Endothelial cell of umbilical vein (primary cell): ENCODE data around the gene MUC2. TPM values are rescaled to one million over a fixed set of nuclear protein-coding genes. Genes with fewer than 3 reads are reported as not detected.

ENCODE experiments used
- BruUV-seq: library from RNA; stranded (reverse); fragments of 400-500 nt; replicated peaks from 2 replicates; lab custom pipeline; 2021; lab: Mats Ljungman, UMichigan
- CTCF ChIA-PET: fragments of 300-600, 350-600 bp; sonication (Branson Sonifier 250); formaldehyde crosslinking; loops from one replicate; lab custom pipeline; 2021; ENCODE audit warnings: antibody characterized with exemption, inconsistent platforms; lab: Charles Lee
- POLR2A ChIA-PET: fragments of 300-600, 350-600 bp; sonication (Branson Sonifier 250); formaldehyde crosslinking; loops from one replicate; lab custom pipeline; 2021; ENCODE audit warnings: antibody characterized with exemption, inconsistent platforms; lab: Charles Lee
- DNase-seq: peaks from one replicate; pipeline ENCODE4 v3.0.0-alpha.2; 2011; ENCODE audit warnings: low read depth, low spot score
- FAIRE-seq: peaks from 2 replicates; lab custom pipeline; 2011; peaks lifted over from hg19 to GRCh38; lab: Jason Lieb, UNC
- H2AFZ ChIP-seq: 2 replicates; pipeline ENCODE4 v1.6.0; 2012; ENCODE audit warnings: low read depth, low read length, control low read depth, inconsistent platforms
- H3K27ac ChIP-seq: 2 replicates; pipeline ENCODE4 v1.5.1; 2011; ENCODE audit warnings: low read depth, mild to moderate bottlenecking, control low read depth, low read length, moderate library complexity; ENCODE audit not compliant: insufficient read depth
- H3K27me3 ChIP-seq, 2 experiments: 2 replicates each; pipeline versions ENCODE4 v1.6.0 to v1.6.1; 2011; ENCODE audit warnings: low read length in 2 of 2, mixed read lengths in 1 of 2; ENCODE audit not compliant: control insufficient read depth in 2 of 2, insufficient read depth in 2 of 2
- H3K36me3 ChIP-seq, 2 experiments: 2 replicates in 1 of 2; 3 replicates in 1 of 2; pipeline ENCODE4 v1.5.1; 2011; ENCODE audit warnings: low read length in 2 of 2, mild to moderate bottlenecking in 1 of 2, moderate library complexity in 1 of 2; ENCODE audit not compliant: control insufficient read depth in 2 of 2, insufficient read depth in 2 of 2; ENCODE audit errors: extremely low read depth in 1 of 2
- H3K4me1 ChIP-seq: 3 replicates; pipeline ENCODE4 v1.5.1; 2011; ENCODE audit warnings: mild to moderate bottlenecking, low read length; ENCODE audit not compliant: control insufficient read depth, insufficient read depth; ENCODE audit errors: extremely low read depth
- H3K4me2 ChIP-seq: 2 replicates; pipeline ENCODE4 v1.6.1; 2011; ENCODE audit warnings: low read length, control low read depth, mixed read lengths; ENCODE audit not compliant: insufficient read depth
- H3K4me3 ChIP-seq, 3 experiments: fragments of 200-600 bp in 1 of 3; sonication (generic), shearing (Covaris generic) in 1 of 3; replicated peaks in 1 of 3; 2 replicates each; pipeline ENCODE4 v1.5.1; 2011 to 2016; ENCODE audit warnings: control low read depth in 3 of 3, low read length in 3 of 3, mild to moderate bottlenecking in 2 of 3, inconsistent platforms in 1 of 3, low read depth in 1 of 3, moderate library complexity in 1 of 3; ENCODE audit not compliant: insufficient read depth in 1 of 3
- H3K79me2 ChIP-seq: 2 replicates; pipeline ENCODE4 v1.6.0; 2012; ENCODE audit warnings: low read length, inconsistent platforms; ENCODE audit not compliant: control insufficient read depth, insufficient read depth
- H3K9ac ChIP-seq: replicated peaks from 2 replicates; pipeline ENCODE3; 2011; ENCODE audit warnings: low read length, control low read depth; ENCODE audit not compliant: insufficient read depth; ENCODE audit errors: extremely low read depth
- H3K9me1 ChIP-seq: replicated peaks from 3 replicates; pipeline ENCODE4 v1.6.0; 2011; ENCODE audit warnings: mild to moderate bottlenecking, low read length; ENCODE audit not compliant: control insufficient read depth, insufficient read depth; ENCODE audit errors: extremely low read depth
- H3K9me3 ChIP-seq: replicated peaks from 2 replicates; pipeline ENCODE4 v1.5.1; 2012; ENCODE audit warnings: low read length, inconsistent platforms; ENCODE audit not compliant: control insufficient read depth, insufficient read depth
- H4K20me1 ChIP-seq: replicated peaks from 2 replicates; pipeline ENCODE3; 2011; ENCODE audit warnings: mild to moderate bottlenecking, low read length; ENCODE audit not compliant: control insufficient read depth, insufficient read depth; ENCODE audit errors: extremely low read depth
- EZH2 ChIP-seq: IDR thresholded peaks from 2 replicates; pipeline ENCODE4 v1.6.1; 2012; ENCODE audit warnings: borderline replicate concordance, low read depth, mild to moderate bottlenecking, moderate library complexity, low read length, inconsistent platforms; ENCODE audit not compliant: severe bottlenecking
- FOS ChIP-seq: IDR thresholded peaks from 2 replicates; pipeline ENCODE4 v1.6.1; 2011; ENCODE audit warnings: mild to moderate bottlenecking, low read length, moderate library complexity, borderline replicate concordance; ENCODE audit not compliant: insufficient read depth
- GATA2 ChIP-seq: IDR thresholded peaks from 2 replicates; pipeline ENCODE4 v1.7.0; 2011; ENCODE audit warnings: low read depth, mild to moderate bottlenecking, moderate library complexity, mixed read lengths, low read length; ENCODE audit not compliant: insufficient read length, insufficient read depth
- JUN ChIP-seq: IDR thresholded peaks from 2 replicates; pipeline ENCODE4 v1.6.1; 2011; ENCODE audit warnings: borderline replicate concordance, low read depth; ENCODE audit not compliant: insufficient read length, insufficient read depth
- MYC ChIP-seq: IDR thresholded peaks from one replicate; pipeline ENCODE4 v1.6.1; 2011; ENCODE audit warnings: mild to moderate bottlenecking, low read depth, low read length
- POLR2A ChIP-seq: IDR thresholded peaks from 2 replicates; pipeline ENCODE4 v1.6.1; 2012; ENCODE audit warnings: low read depth, mild to moderate bottlenecking, control low read depth, low read length
- POLR2AphosphoS5 ChIP-seq: IDR thresholded peaks from 2 replicates; pipeline ENCODE4 v1.6.1; 2012; ENCODE audit warnings: low read depth, mild to moderate bottlenecking, control low read depth, low read length, moderate library complexity; ENCODE audit not compliant: insufficient read depth
- dilution Hi-C: fragments of 300-500 bp; cut with MboI; formaldehyde crosslinking; loops from one replicate; pipeline ENCODE4 v1.15.0; 2019; ENCODE audit warnings: low sequenced_read_pairs; ENCODE audit not compliant: extremely low pct_ligation_motif_present
- intact Hi-C: fragments of 100-400 bp; cut with micrococcal nuclease; formaldehyde crosslinking; loops from one replicate; pipeline ENCODE4 v1.10.0; 2022
- polyA plus RNA-seq, 4 experiments: library from polyadenylated mRNA; depleted of rRNA in 3 of 4; stranded (reverse) in 3 of 4; unstranded in 1 of 4; fragments of >200 nt; gene quantifications; 2 replicates each; pipeline versions ENCODE4 v1.2.1 to v1.2.3, GENCODE V29; 2011 to 2012; ENCODE audit warnings: missing spikeins in 1 of 4
- total RNA-seq: library from RNA; stranded (reverse); gene quantifications from 2 replicates; pipeline ENCODE4 v1.2.3, GENCODE V29; 2021
- TF ChIP-seq, protein P1 (sequence below): IDR thresholded peaks from 2 replicates; pipeline ENCODE4 v1.6.1; 2011; ENCODE audit not compliant: insufficient read depth, insufficient read length
- TF ChIP-seq, protein P2 (sequence below), 2 donors: IDR thresholded peaks; 1 replicate in 1 of 2; 2 replicates in 1 of 2; pipeline ENCODE4 v1.5.1; 2011; ENCODE audit warnings: low read length in 2 of 2, mild to moderate bottlenecking in 2 of 2, moderate library complexity in 2 of 2, control low read depth in 1 of 2, inconsistent platforms in 1 of 2, low read depth in 1 of 2; ENCODE audit not compliant: insufficient read depth in 1 of 2; ENCODE audit errors: extremely low read depth in 1 of 2

Gene MUC2
- total and polyA plus RNA-seq, 2 donors (not counting 3 experiments of a cell fraction or from before 2014, with no cell fraction given): not detected

DNA sequence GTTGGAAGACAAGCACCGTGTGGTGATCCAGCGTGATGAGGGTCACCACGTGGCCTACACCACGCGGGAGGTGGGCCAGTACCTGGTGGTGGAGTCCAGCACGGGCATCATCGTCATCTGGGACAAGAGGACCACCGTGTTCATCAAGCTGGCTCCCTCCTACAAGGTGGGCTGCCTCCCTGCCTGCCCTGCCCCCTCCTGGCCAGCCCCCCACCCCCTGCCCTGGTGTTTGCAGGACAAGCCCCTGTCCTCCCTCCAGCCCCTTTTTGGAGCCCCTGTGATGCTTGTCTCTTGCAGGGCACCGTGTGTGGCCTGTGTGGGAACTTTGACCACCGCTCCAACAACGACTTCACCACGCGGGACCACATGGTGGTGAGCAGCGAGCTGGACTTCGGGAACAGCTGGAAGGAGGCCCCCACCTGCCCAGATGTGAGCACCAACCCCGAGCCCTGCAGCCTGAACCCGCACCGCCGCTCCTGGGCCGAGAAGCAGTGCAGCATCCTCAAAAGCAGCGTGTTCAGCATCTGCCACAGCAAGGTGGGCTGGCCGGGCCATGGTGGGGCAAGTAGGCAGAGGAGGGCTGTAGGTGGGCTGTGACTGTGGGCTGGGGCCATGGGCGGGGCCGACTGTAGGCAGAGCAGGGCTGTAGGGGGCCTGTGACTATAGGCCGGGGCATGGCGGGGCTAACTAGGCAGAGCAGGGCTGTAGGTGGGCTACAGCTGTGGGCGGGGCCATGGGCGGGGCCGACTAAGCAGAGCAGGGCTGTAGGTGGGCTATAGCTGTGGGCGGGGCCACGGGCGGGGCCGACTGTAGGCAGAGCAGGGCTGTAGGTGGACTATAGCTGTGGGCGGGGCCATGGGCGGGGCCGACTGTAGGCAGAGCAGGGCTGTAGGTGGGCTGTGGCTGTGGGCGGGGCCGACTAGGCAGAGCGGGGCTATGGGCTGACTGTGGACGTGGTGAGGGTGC is 13.6 kb downstream of the MUC2 start:
- CTCF ChIA-PET: no interaction called here
- dilution Hi-C loops: no loop called here
- no TSS peak for BruUV-seq

More for the DNA sequence above, 13.6 kb downstream of the MUC2 start:
- H3K9ac ChIP-seq: no peak overlapping the region
- POLR2A ChIA-PET: no interaction called here
- H3K9me1 ChIP-seq: no peaks in the 10 kb centered on the region
- no peaks in the 10 kb centered on the region for H3K9me3 ChIP-seq
- H3K36me3 ChIP-seq: no peaks in the 10 kb centered on the region
- FAIRE-seq: no peak
- H2AFZ ChIP-seq: no peak overlapping the region
- H3K27me3 ChIP-seq: no peaks in the 10 kb centered on the region
- DNase-seq: no peak
- no peaks in the 10 kb centered on the region for H3K79me2 ChIP-seq
- H4K20me1 ChIP-seq: no peaks in the 10 kb centered on the region
- H3K4me1 ChIP-seq: no peaks in the 10 kb centered on the region
- intact Hi-C loops: no loop called here
- H3K27ac ChIP-seq: no peak overlapping the region
- no peak overlapping the region for H3K4me3 ChIP-seq
- TF ChIP-seq POLR2A: no peak
- TF ChIP-seq EZH2: no peak
- no peak for TF ChIP-seq GATA2
- TF ChIP-seq POLR2AphosphoS5: no peak
- no peak for TF ChIP-seq JUN
- no peak for TF ChIP-seq FOS
- TF ChIP-seq, protein P1, sequence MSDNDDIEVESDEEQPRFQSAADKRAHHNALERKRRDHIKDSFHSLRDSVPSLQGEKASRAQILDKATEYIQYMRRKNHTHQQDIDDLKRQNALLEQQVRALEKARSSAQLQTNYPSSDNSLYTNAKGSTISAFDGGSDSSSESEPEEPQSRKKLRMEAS: no peak
- TF ChIP-seq, protein P2, sequence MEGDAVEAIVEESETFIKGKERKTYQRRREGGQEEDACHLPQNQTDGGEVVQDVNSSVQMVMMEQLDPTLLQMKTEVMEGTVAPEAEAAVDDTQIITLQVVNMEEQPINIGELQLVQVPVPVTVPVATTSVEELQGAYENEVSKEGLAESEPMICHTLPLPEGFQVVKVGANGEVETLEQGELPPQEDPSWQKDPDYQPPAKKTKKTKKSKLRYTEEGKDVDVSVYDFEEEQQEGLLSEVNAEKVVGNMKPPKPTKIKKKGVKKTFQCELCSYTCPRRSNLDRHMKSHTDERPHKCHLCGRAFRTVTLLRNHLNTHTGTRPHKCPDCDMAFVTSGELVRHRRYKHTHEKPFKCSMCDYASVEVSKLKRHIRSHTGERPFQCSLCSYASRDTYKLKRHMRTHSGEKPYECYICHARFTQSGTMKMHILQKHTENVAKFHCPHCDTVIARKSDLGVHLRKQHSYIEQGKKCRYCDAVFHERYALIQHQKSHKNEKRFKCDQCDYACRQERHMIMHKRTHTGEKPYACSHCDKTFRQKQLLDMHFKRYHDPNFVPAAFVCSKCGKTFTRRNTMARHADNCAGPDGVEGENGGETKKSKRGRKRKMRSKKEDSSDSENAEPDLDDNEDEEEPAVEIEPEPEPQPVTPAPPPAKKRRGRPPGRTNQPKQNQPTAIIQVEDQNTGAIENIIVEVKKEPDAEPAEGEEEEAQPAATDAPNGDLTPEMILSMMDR (IDR thresholded peaks at IDR 0.05; ENCODE audit: extremely low read depth in 1 of 2, insufficient read depth in 1 of 2, low read depth in 1 of 2, low read length in 2 of 2): no peak
- TF ChIP-seq MYC: no peak
- H3K4me2 ChIP-seq: no peak overlapping the region
